Prostate gland (tissue), 2 donors: ENCODE data around the gene PRRT3. TPM values are rescaled to one million over a fixed set of nuclear protein-coding genes. Genes with fewer than 3 reads are reported as not detected.

Experiments used
- DNase-seq: peaks from one replicate; pipeline ENCODE4 v3.0.0-alpha.2; 2019; ENCODE audit warnings: low spot score
- H3K27ac ChIP-seq, 2 donors: fragments of 200-600 bp; sonication (generic); 2 replicates each; pipeline ENCODE4 v1.5.1; 2017 to 2019
- H3K27me3 ChIP-seq: fragments of 200-600 bp; sonication (generic); replicated peaks from 2 replicates; pipeline ENCODE4 v1.5.1; 2019; ENCODE audit not compliant: insufficient read depth
- H3K36me3 ChIP-seq, 2 donors: fragments of 200-600 bp; sonication (generic); 1 replicate in 1 of 2; 2 replicates in 1 of 2; pipeline versions ENCODE4 v1.5.1 to v1.8.1; 2017 to 2019
- H3K4me1 ChIP-seq: fragments of 200-600 bp; sonication (generic); replicated peaks from 2 replicates; pipeline ENCODE4 v1.5.1; 2019
- H3K4me3 ChIP-seq, 2 donors: fragments of 200-600 bp; sonication (generic); 2 replicates each; pipeline ENCODE4 v1.5.1; 2017 to 2019
- H3K9me3 ChIP-seq: fragments of 200-600 bp; sonication (generic); 2 replicates; pipeline ENCODE4 v1.5.1; 2017
- POLR2A ChIP-seq: fragments of 450-650 bp; IDR thresholded peaks from one replicate; pipeline ENCODE4 v1.6.1; 2016; ENCODE audit warnings: antibody characterized with exemption, mild to moderate bottlenecking
- POLR2AphosphoS5 ChIP-seq: sonication (generic); formaldehyde crosslinking; IDR thresholded peaks from one replicate; pipeline ENCODE4 v1.6.1; 2017; ENCODE audit warnings: antibody characterized with exemption
- WGBS: methylation state at CpG from one replicate; pipeline ENCODE4 v1.1.5; 2018; 5-methylcytosine and 5-hydroxymethylcytosine counted together
- intact Hi-C: fragments of 100-400 bp; cut with DNase I; formaldehyde crosslinking; loops from one replicate; pipeline ENCODE4 v1.14.2; 2022
- total RNA-seq, 2 donors: library from RNA; depleted of rRNA; stranded (reverse); fragments of >200 nt; gene quantifications; one replicate each; pipeline ENCODE4 v1.1.0, GENCODE V29; 2016
- TF ChIP-seq, protein P1 (sequence below), 4 experiments: fragments of 200-600 bp in 2 of 4; fragments of 450-650 bp in 2 of 4; sonication (generic) in 2 of 4; IDR thresholded peaks; 1 replicate in 3 of 4; 2 replicates in 1 of 4; pipeline ENCODE4 v1.5.1; 2016 to 2019; ENCODE audit warnings: antibody characterized with exemption in 4 of 4, mild to moderate bottlenecking in 2 of 4, moderate library complexity in 2 of 4

PRRT3 gene
- total RNA-seq, 2 donors from 2014 or later, result 8.9 to 10.1 TPM

- Histone ChIP-seq H3K9me3 (no peaks in the 10 kb centered on the region), H3K27me3 (no peaks in the 10 kb centered on the region), H3K27ac (no peak overlapping the region), H3K4me1 (peaks cover 6% of the 10 kb centered on the region), H3K36me3 (peaks cover 0 to 4% of the 10 kb centered on the region in 2 donors), H3K4me3 (no peak overlapping the region)
- no peak for DNase-seq
- 93% methylated on average over 21 of the region's 23 CpGs for WGBS
- TF ChIP-seq POLR2AphosphoS5, result no peak
- intact Hi-C loops, result no loop called here
Observed at GRCh38 chr3:9928158-9928557, 24.1 kb downstream of the PRRT3 start.

- TF ChIP-seq POLR2A (no peak), POLR2AphosphoS5 (no peak)
- TF ChIP-seq, protein P1, sequence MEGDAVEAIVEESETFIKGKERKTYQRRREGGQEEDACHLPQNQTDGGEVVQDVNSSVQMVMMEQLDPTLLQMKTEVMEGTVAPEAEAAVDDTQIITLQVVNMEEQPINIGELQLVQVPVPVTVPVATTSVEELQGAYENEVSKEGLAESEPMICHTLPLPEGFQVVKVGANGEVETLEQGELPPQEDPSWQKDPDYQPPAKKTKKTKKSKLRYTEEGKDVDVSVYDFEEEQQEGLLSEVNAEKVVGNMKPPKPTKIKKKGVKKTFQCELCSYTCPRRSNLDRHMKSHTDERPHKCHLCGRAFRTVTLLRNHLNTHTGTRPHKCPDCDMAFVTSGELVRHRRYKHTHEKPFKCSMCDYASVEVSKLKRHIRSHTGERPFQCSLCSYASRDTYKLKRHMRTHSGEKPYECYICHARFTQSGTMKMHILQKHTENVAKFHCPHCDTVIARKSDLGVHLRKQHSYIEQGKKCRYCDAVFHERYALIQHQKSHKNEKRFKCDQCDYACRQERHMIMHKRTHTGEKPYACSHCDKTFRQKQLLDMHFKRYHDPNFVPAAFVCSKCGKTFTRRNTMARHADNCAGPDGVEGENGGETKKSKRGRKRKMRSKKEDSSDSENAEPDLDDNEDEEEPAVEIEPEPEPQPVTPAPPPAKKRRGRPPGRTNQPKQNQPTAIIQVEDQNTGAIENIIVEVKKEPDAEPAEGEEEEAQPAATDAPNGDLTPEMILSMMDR (IDR thresholded peaks at IDR 0.05), result no peak
Observed at GRCh38 chr3:9918261-9919038, 33.8 kb downstream of the PRRT3 start.

DNA sequence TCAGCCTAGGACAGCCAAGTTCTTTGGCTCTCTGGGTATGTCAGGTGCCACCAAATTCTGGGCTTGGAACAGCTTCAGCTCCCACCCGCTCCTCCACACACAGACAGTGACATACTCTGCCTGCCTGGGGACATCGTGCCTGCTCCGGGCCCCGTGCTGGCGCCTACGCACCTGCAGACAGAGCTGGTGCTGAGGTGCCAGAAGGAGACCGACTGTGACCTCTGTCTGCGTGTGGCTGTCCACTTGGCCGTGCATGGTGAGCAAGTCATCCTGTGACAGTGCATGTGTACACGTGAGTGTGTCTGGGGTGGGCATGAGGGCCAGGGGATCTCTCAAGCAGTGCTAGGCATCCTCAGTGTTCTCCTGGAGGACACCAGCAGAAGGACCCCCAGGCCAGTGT is 34.4 kb downstream of the PRRT3 start:
- WGBS, result 61% methylated on average over 10 of the region's 10 CpGs
- intact Hi-C loops, result loop anchor here (1.0 to 10.0 kb wide), 3 partner anchors 28 to 183 kb away; partner anchors contain the start of gene BRPF1
- no peaks in the 10 kb centered on the region for H3K27me3 ChIP-seq
- H3K4me1 ChIP-seq, result peaks cover 12% of the 10 kb centered on the region
- peak overlapping the region; percentile 46 to 51 for H3K4me3 ChIP-seq
- peak overlapping the region; percentile 92 to 94 for H3K27ac ChIP-seq
- no peak for DNase-seq
- H3K36me3 ChIP-seq, result no peaks in the 10 kb centered on the region
- TF ChIP-seq POLR2AphosphoS5, result no peak
- TF ChIP-seq, protein P1 (IDR thresholded peaks at IDR 0.05), result no peak
- TF ChIP-seq POLR2A, result no peak
- H3K9me3 ChIP-seq, result no peaks in the 10 kb centered on the region

More at GRCh38 chr3:9918261-9919038, 33.8 kb downstream of the PRRT3 start:
- Histone ChIP-seq H3K36me3 (no peaks in the 10 kb centered on the region), H3K9me3 (no peaks in the 10 kb centered on the region), H3K27me3 (no peaks in the 10 kb centered on the region), H3K27ac (peak overlapping the region; percentile 92 to 94), H3K4me3 (peak overlapping the region; percentile 46 to 51), H3K4me1 (peaks cover 12% of the 10 kb centered on the region)
- intact Hi-C loops, result loop anchor here (10.0 kb wide), 1 partner anchor 184 kb away; the partner anchor contains the start of gene BRPF1
- no peak for DNase-seq
- 95% methylated on average over 8 of the region's 8 CpGs for WGBS

DNA sequence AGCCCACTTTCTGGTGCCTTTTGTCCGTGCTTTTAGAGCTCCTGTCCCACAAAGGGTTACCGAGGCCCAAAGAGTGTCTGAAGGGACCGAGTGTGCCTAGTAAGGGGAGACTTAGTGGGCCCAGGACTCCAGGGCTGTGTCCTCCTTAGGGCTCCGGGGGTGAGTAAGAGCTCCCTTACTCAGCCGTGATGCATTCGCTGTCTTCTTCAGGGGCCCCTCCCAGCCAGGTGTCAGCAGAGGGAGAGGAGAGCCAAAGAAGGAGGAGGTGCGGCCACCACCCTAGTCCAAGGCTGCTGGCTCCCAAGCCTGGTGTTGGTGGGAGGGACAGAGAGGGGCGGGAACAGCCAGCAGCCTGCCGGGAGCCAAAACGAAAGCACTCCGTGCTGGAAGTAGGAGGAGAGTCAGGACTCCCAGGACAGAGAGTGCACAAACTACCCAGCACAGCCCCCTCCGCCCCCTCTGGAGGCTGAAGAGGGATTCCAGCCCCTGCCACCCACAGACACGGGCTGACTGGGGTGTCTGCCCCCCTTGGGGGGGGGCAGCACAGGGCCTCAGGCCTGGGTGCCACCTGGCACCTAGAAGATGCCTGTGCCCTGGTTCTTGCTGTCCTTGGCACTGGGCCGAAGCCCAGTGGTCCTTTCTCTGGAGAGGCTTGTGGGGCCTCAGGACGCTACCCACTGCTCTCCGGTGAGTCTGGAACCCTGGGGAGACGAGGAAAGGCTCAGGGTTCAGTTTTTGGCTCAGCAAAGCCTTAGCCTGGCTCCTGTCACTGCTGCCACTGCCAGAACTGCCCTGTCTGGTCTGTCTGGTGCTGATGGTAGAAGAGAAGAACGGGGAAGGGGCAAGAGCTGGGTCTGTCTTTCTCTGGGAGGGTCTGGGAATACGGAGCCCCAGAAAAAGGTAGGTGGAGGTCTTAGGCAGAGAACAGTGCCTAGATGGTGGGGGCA is 35.2 kb downstream of the PRRT3 start, which contains the start of gene IL17RC:
IL17RC (plus strand) TSS at position 365 of the 947 bp plus-strand sequence; CDS start at position 583, 218 bp downstream.
- peak within 1 kb of the TSS; percentile 92 to 94 for H3K27ac ChIP-seq
- TF ChIP-seq POLR2AphosphoS5 (peak; percentile 93), POLR2A (peak; percentile 80)
- TF ChIP-seq, protein P1 (IDR thresholded peaks at IDR 0.05), result peak in 2 of 4 experiments; percentile 13 to 15
- WGBS, result 6% methylated on average over 19 of the region's 19 CpGs
- intact Hi-C loops, result loop anchor here (1.0 to 10.0 kb wide), 4 partner anchors 29 to 182 kb away; partner anchors contain the start of gene BRPF1
- no peaks in the 10 kb centered on the region for H3K9me3 ChIP-seq
- DNase-seq, result peak; percentile 95
- peak within 1 kb of the TSS; percentile 46 to 51 for H3K4me3 ChIP-seq
- H3K4me1 ChIP-seq, result peaks cover 12% of the 10 kb centered on the region
- H3K27me3 ChIP-seq, result no peaks in the 10 kb centered on the region
- no peaks in the 10 kb centered on the region for H3K36me3 ChIP-seq

- DNase-seq, result no peak
- Histone ChIP-seq H3K9me3 (no peaks in the 10 kb centered on the region), H3K36me3 (no peaks in the 10 kb centered on the region), H3K27me3 (no peaks in the 10 kb centered on the region), H3K4me1 (peaks cover 12% of the 10 kb centered on the region), H3K4me3 (peak overlapping the region; percentile 46 to 51), H3K27ac (peak overlapping the region; percentile 92 to 94)
- intact Hi-C loops, result loop anchor here (1.0 to 10.0 kb wide), 3 partner anchors 53 to 182 kb away; partner anchors contain the start of gene BRPF1
- WGBS, result 47% methylated on average over 7 of the region's 7 CpGs
- no peak for TF ChIP-seq POLR2A
- TF ChIP-seq POLR2AphosphoS5, result no peak
- TF ChIP-seq, protein P1 (IDR thresholded peaks at IDR 0.05), result no peak
Observed at GRCh38 chr3:9916346-9916733, 35.9 kb downstream of the PRRT3 start.
